Activated CD4-positive, alpha-beta T cell treated with anti-CD3 and anti-CD28 coated beads for 4 hours (primary cell): ENCODE measurements around the gene CYTH1.

Experiments used
- DNase-seq, 2 donors: peaks; one replicate each; pipeline ENCODE4 v3.0.0-alpha.2; 2020

The CYTH1 gene

GRCh38 chr17:78668847-78669246 lies 113.2 kb downstream of the CYTH1 start:
- no peak for DNase-seq

GRCh38 chr17:78667741-78668640 lies 114.1 kb downstream of the CYTH1 start:
- no peak for DNase-seq

GRCh38 chr17:78667091-78667490 lies 115.0 kb downstream of the CYTH1 start:
- DNase-seq = no peak

- peak; percentile 15 to 35 for DNase-seq
Observed at GRCh38 chr17:78665952-78666920, 115.8 kb downstream of the CYTH1 start.

- DNase-seq = no peak
Observed at GRCh38 chr17:78665387-78665951, 116.6 kb downstream of the CYTH1 start.

- no peak for DNase-seq
Observed at GRCh38 chr17:78664476-78665386, 117.3 kb downstream of the CYTH1 start.

GRCh38 chr17:78661093-78661770 lies 120.8 kb downstream of the CYTH1 start:
- DNase-seq = no peak

- no peak for DNase-seq
Observed at GRCh38 chr17:78659546-78659945, 122.5 kb downstream of the CYTH1 start.

GRCh38 chr17:78658281-78658785 lies 123.7 kb downstream of the CYTH1 start:
- no peak for DNase-seq

GRCh38 chr17:78655251-78655940 lies 126.7 kb downstream of the CYTH1 start:
- no peak for DNase-seq

GRCh38 chr17:78654325-78654724 lies 127.7 kb downstream of the CYTH1 start:
- DNase-seq = no peak

- DNase-seq = no peak
Observed at GRCh38 chr17:78653382-78653781, 128.7 kb downstream of the CYTH1 start.

- DNase-seq = no peak
Observed at GRCh38 chr17:78652913-78653312, 129.2 kb downstream of the CYTH1 start.

GRCh38 chr17:78652024-78652423 lies 130.0 kb downstream of the CYTH1 start:
- no peak for DNase-seq

GRCh38 chr17:78651554-78651953 lies 130.5 kb downstream of the CYTH1 start:
- no peak for DNase-seq

- no peak for DNase-seq
Observed at GRCh38 chr17:78650093-78650715, 131.9 kb downstream of the CYTH1 start.

GRCh38 chr17:78648293-78648692 lies 133.8 kb downstream of the CYTH1 start:
- DNase-seq = no peak

GRCh38 chr17:78647032-78647431 lies 135.0 kb downstream of the CYTH1 start:
- DNase-seq = no peak

GRCh38 chr17:78645421-78646295 lies 136.4 kb downstream of the CYTH1 start:
- DNase-seq = peak; percentile 63 to 69
